Calu3 (cell line): ENCODE data around the gene GRIK2. TPM values are rescaled to one million over a fixed set of nuclear protein-coding genes. Genes with fewer than 3 reads are reported as not detected.

ENCODE experiments used
- BruUV-seq: library from RNA; stranded (reverse); fragments of 400-500 nt; replicated peaks from 2 replicates; lab custom pipeline; 2021; lab: Mats Ljungman, UMichigan
- CTCF ChIA-PET: fragments of 300-600 bp; sonication (Branson Sonifier 250); formaldehyde crosslinking; loops from one replicate; lab custom pipeline; 2022; ENCODE audit warnings: antibody characterized with exemption; lab: Charles Lee
- DNase-seq: peaks from one replicate; pipeline ENCODE4 v3.0.0; 2022
- H3K27ac Mint-ChIP-seq: one replicate; pipeline ENCODE4 v1.8.0; 2022; ENCODE audit warnings: mixed read lengths; ENCODE audit not compliant: unreplicated experiment
- H3K27me3 Mint-ChIP-seq: one replicate; pipeline ENCODE4 v1.8.0; 2022; ENCODE audit warnings: mixed read lengths; ENCODE audit not compliant: unreplicated experiment
- H3K36me3 Mint-ChIP-seq: one replicate; pipeline ENCODE4 v1.8.0; 2022; ENCODE audit warnings: mild to moderate bottlenecking, moderate library complexity, mixed read lengths; ENCODE audit not compliant: insufficient read depth, unreplicated experiment
- H3K4me1 Mint-ChIP-seq: one replicate; pipeline ENCODE4 v1.8.0; 2022; ENCODE audit warnings: mild to moderate bottlenecking, low read depth, mixed read lengths; ENCODE audit not compliant: unreplicated experiment
- H3K4me3 Mint-ChIP-seq: one replicate; pipeline ENCODE4 v1.8.0; 2022; ENCODE audit warnings: mild to moderate bottlenecking, low read depth, moderate library complexity, mixed read lengths; ENCODE audit not compliant: unreplicated experiment
- H3K9me3 Mint-ChIP-seq: one replicate; pipeline ENCODE4 v1.8.0; 2022; ENCODE audit warnings: low read depth, mixed read lengths; ENCODE audit not compliant: unreplicated experiment
- intact Hi-C: fragments of 100-400 bp; cut with micrococcal nuclease; formaldehyde crosslinking; loops from one replicate; pipeline ENCODE4 v1.10.0; 2022; ENCODE audit not compliant: unreplicated experiment
- total RNA-seq: library from RNA; stranded (reverse); gene quantifications from 2 replicates; pipeline ENCODE4 v1.2.3, GENCODE V29; 2022
- TF ChIP-seq, protein P1 (sequence below): fragments of 200-600 bp; IDR thresholded peaks from one replicate; pipeline ENCODE4 v1.8.0; 2022; ENCODE audit warnings: antibody characterized with exemption; ENCODE audit not compliant: unreplicated experiment

Gene GRIK2
- total RNA-seq, 1 experiment from 2014 or later = 3.3 TPM

DNA sequence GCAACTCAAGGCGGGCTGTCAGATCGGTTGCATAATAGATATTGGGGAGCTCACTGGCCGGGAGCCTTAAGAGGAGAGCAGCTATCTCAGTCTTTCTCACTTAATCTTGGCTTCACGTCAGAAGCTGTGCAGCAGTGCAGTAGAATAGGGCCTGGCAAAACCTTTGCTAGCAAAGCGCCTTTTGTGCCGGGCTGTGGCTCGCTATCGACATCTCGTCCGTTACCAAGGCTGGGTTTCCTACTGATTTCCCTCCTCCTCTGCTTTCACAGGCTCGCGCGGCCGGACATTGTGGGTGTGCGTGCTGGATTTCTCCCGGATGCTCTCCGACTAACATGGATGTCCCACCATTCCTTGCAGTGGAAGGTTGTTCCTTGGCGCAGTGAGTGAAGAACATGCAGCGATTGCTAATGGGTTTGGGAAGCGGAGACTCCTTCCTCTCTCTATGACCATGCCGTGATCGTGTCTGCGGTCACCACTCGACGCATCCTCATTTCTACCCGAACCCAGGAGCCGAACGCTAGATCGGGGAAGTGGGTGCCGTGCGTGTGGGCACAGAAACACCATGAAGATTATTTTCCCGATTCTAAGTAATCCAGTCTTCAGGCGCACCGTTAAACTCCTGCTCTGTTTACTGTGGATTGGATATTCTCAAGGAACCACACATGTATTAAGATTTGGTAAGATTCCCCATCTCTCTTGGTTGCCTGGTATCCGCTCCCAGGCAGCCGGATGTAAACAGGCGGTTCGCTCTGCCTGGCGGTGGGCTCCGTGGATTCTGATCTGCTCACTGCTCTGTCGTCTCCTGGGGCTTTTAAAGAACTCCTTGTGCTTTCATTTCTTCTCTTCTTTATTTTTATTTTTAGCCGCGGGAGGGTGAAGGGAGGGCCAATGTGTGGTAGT, 5.5 kb downstream of the GRIK2 start:
- no peaks in the 10 kb centered on the region for H3K4me1 Mint-ChIP-seq
- peaks cover 9% of the 10 kb centered on the region for H3K36me3 Mint-ChIP-seq

DNA sequence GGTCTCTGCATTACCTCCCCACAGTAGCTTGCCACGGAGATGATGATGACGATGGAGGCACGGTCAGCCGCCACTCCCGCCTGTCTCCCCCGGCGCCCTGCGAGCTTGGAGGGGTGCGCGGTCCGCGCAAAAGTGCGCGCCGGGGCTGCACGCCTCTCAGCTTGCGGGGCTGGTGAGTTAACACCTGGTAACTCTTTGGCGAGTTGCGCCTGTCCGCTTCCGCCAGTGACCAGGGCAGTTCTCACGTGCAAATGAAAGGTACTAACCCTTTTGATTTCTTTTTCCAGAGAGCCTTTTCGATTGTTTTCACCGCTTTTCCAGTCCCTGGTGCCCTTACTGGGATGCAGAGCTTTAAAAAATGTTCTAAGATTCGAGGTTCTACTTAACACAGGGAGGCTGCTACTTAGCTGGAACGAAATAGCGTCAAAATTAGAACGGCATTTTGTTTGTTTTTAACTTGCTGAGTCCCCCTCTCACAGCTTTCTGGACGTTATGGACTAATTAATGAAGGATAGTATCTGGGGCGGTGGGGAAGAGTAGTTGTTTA, 6.2 kb downstream of the GRIK2 start:
- no TSS peak for BruUV-seq
- Mint-ChIP-seq H3K4me3 (no peak overlapping the region), H3K36me3 (peaks cover 6% of the 10 kb centered on the region), H3K9me3 (peaks cover 3% of the 10 kb centered on the region), H3K4me1 (no peaks in the 10 kb centered on the region), H3K27me3 (no peaks in the 10 kb centered on the region), H3K27ac (no peak overlapping the region)
- TF ChIP-seq, protein P1, sequence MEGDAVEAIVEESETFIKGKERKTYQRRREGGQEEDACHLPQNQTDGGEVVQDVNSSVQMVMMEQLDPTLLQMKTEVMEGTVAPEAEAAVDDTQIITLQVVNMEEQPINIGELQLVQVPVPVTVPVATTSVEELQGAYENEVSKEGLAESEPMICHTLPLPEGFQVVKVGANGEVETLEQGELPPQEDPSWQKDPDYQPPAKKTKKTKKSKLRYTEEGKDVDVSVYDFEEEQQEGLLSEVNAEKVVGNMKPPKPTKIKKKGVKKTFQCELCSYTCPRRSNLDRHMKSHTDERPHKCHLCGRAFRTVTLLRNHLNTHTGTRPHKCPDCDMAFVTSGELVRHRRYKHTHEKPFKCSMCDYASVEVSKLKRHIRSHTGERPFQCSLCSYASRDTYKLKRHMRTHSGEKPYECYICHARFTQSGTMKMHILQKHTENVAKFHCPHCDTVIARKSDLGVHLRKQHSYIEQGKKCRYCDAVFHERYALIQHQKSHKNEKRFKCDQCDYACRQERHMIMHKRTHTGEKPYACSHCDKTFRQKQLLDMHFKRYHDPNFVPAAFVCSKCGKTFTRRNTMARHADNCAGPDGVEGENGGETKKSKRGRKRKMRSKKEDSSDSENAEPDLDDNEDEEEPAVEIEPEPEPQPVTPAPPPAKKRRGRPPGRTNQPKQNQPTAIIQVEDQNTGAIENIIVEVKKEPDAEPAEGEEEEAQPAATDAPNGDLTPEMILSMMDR = no peak
- intact Hi-C loops = loop anchor here (5.0 to 10.0 kb wide), 3 partner anchors 248 to 1723 kb away; no protein-coding TSS in a partner anchor
- CTCF ChIA-PET = no interaction called here
- no peak for DNase-seq

More for the DNA sequence above, 5.5 kb downstream of the GRIK2 start:
- Mint-ChIP-seq H3K9me3 (peaks cover 3% of the 10 kb centered on the region), H3K27me3 (no peaks in the 10 kb centered on the region), H3K4me3 (no peak overlapping the region), H3K27ac (no peak overlapping the region)
- BruUV-seq = no TSS peak
- CTCF ChIA-PET = no interaction called here
- intact Hi-C loops = loop anchor here (5.0 to 10.0 kb wide), 3 partner anchors 248 to 1723 kb away; no protein-coding TSS in a partner anchor
- DNase-seq = no peak
- TF ChIP-seq, protein P1 = no peak

DNA sequence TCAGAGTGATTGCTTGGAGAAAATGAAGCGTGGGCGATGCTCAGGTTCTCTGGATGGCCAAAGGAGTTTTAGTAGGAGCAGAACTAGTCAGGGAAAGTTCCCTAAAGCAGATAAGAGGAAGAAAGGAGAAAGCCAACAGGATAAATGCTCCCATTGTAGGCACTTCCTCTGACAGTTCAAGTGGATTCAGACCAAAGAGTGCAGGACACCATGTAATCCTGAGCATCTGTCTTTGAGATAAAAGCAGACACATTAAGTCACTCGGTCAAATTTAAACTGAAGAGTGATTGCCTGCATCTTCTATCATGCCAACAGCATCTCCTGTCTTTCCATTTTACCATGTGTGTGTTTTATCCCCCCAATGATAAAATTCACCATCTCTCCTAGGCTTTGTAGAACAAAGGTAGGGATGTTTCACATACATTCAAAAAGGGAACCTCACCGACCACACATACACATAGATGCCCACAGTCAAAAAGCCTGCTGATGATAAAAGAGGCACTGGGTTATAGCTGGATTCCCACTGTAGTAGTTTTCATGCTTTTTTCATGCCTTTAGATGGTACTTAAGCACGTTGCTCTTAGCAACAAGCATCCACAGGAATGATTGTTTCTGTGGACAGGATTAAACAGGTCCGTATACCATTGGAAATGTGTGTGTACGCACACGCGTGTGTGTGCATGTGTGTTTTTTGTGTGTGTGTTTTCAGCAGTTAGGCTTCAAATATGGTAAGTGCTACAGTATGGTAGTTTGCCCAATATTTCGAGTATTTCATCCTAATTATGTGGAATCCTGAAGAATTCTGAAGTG, 7.0 kb downstream of the GRIK2 start:
- intact Hi-C loops = no loop called here
- peaks cover 6% of the 10 kb centered on the region for H3K36me3 Mint-ChIP-seq
- TF ChIP-seq, protein P1 = no peak
- no peak overlapping the region for H3K4me3 Mint-ChIP-seq
- CTCF ChIA-PET = no interaction called here
- H3K4me1 Mint-ChIP-seq = no peaks in the 10 kb centered on the region
- H3K27me3 Mint-ChIP-seq = no peaks in the 10 kb centered on the region
- DNase-seq = no peak
- no peak overlapping the region for H3K27ac Mint-ChIP-seq
- peaks cover 3% of the 10 kb centered on the region for H3K9me3 Mint-ChIP-seq
- BruUV-seq = no TSS peak

DNA sequence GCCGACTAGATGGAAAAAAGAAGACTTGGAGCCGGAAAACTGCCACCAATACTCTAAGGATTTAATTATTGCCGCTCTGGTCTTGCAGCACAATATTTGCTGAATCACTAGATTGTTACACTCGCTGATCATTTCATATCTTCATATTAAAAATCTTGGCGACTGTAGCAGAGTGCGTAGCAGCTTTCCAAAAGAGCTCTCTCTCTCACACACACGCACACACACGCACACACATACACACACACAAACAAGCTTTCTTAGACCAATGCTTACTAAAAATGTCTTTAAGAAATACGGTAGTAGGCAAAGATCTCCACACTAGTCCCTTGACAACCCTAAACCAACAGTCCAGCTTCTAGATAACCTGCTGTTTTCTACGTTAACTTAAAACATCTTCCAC, 7.7 kb downstream of the GRIK2 start:
- no peak for DNase-seq
- Mint-ChIP-seq H3K27ac (no peak overlapping the region), H3K27me3 (no peaks in the 10 kb centered on the region), H3K9me3 (peaks cover 3% of the 10 kb centered on the region), H3K36me3 (peaks cover 6% of the 10 kb centered on the region), H3K4me1 (no peaks in the 10 kb centered on the region), H3K4me3 (no peak overlapping the region)
- TF ChIP-seq, protein P1 = no peak
- no TSS peak for BruUV-seq
- intact Hi-C loops = no loop called here
- CTCF ChIA-PET = no interaction called here
